Epithelial cell of alveolus of lung (primary cell): ENCODE data around the gene PLBD2. TPM values are rescaled to one million over a fixed set of nuclear protein-coding genes. Genes with fewer than 3 reads are reported as not detected.

Source experiments
- total RNA-seq: library from RNA; depleted of rRNA; stranded (reverse); fragments of >200 nt; gene quantifications from 2 replicates; pipeline ENCODE4 v1.2.1, GENCODE V29; 2015

The PLBD2 gene, protein sequence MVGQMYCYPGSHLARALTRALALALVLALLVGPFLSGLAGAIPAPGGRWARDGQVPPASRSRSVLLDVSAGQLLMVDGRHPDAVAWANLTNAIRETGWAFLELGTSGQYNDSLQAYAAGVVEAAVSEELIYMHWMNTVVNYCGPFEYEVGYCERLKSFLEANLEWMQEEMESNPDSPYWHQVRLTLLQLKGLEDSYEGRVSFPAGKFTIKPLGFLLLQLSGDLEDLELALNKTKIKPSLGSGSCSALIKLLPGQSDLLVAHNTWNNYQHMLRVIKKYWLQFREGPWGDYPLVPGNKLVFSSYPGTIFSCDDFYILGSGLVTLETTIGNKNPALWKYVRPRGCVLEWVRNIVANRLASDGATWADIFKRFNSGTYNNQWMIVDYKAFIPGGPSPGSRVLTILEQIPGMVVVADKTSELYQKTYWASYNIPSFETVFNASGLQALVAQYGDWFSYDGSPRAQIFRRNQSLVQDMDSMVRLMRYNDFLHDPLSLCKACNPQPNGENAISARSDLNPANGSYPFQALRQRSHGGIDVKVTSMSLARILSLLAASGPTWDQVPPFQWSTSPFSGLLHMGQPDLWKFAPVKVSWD
- 39.2 and 68.9 TPM in 2 replicates for total RNA-seq

DNA sequence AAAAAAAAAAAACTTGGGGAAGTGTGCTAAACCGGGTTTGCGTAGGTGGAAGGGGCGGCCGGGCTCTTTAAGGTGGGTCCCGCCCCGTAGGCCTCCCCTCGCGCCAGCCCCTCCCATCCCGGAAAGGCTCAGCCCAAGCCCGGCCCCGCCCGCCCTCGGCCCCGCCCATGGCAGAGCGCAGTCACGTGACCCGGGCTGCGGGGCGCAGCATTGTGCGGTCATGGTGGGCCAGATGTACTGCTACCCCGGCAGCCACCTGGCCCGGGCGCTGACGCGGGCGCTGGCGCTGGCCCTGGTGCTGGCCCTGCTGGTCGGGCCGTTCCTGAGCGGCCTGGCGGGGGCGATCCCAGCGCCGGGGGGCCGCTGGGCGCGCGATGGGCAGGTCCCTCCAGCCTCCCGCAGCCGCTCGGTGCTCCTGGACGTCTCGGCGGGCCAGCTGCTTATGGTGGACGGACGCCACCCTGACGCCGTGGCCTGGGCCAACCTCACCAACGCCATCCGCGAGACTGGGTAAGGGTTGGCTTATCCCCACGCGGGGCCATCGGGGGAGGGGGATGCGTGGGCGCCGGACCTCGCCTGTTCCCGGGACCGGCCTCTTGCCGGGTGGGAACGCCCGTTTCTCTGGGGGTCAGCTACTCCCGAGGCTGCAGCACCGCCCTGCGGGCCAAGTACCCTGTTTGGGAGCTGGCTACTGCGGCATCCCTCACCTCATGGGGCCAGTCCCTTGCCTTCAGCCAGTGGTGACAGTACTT, at the start of gene PLBD2:
Gene PLBD2 (plus strand): TSS at position 207 of the 752 bp plus-strand sequence. CDS start 14 bp downstream, at position 221.

DNA sequence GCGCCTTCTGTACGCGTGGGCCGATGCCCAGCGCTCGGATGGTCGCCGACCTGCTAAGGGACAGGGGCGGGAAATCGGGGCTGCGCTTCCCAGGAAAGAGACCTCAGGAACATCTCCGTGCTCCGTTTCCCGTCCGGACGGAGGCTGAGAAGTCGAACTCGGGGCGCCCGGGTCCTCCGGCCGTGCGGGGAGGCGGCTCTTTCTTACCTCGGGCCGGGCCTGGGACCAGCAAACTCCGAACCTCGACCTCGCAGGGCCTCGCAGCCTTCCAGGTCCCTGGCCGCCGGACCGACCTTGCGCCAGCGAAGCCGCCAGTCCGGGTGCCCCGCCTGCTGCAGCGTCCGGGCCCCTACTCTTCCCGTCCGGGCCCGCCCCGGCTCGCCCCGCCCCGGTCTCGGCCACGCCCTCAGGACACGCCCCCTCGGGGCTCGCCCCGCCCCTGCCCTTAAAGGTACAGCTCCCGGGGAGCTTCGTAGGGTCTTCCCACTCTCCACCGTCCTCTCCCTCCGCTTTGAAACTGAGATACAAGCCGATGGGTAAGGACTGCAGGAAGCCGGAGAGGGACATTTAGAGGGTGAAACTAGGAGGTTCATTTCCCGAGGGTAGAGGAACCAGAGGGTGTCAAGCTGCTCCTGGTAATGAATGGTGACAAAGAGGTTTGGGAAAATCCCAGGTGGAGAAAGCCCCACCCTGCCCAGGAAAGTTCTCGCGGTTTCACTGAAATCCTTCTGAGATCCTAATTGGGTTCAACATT, 23.4 kb upstream of the PLBD2 start, which contains the start of gene SLC8B1:
Gene SLC8B1 (minus strand): TSS at position 324 of the 754 bp plus-strand sequence. CDS start 2,231 bp downstream, outside the sequence.

DNA sequence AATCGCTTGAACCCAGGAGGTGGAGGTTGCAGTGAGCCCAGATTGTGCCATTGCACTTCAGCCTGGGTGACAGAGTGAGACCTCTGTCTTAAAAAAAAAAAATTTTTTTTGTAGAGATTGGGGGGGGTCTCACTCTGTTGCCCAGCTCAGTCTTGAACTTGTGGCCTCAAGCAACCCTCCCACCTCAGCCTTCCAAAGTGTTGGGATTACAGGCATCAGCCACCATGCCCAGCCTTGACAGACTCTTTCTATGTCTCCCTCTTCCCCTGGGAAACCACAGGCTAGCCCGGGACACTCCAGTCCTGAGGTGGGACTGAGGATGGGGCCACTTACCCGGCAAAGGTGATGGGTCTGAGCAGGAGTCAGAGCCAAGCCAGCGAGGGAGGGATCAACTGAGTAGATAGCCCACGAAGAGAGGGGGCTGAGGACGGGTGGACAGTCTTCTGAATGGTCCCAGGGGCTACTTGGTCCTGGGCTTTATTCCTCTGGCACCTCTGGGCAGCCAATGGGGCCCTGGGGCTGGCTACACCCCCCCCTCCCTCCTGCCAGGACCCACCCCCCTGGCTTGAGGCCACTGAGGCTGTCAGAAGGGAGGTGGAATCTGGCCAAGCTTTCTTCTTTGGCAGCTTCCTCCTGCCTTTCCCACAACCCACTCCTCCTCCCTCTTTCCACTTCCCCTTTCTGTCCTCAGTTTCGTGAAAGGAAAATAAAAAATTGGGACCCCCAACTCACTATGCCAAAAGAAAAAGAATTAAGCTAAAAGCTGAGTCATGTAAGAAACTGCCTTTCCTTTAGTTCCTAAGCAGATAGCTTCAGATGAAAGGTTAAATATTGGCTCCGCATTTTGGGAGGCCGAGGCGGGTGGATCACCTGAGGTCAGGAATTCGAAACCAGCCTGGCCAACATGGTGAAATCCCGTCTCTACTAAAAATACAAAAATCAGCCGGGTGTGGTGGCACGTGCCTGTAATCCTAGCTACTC, 45.3 kb downstream of the PLBD2 start, which contains the start of gene SDS:
Gene SDS (minus strand): TSS at position 453 of the 981 bp plus-strand sequence. CDS start 4,179 bp downstream, outside the sequence.

DNA sequence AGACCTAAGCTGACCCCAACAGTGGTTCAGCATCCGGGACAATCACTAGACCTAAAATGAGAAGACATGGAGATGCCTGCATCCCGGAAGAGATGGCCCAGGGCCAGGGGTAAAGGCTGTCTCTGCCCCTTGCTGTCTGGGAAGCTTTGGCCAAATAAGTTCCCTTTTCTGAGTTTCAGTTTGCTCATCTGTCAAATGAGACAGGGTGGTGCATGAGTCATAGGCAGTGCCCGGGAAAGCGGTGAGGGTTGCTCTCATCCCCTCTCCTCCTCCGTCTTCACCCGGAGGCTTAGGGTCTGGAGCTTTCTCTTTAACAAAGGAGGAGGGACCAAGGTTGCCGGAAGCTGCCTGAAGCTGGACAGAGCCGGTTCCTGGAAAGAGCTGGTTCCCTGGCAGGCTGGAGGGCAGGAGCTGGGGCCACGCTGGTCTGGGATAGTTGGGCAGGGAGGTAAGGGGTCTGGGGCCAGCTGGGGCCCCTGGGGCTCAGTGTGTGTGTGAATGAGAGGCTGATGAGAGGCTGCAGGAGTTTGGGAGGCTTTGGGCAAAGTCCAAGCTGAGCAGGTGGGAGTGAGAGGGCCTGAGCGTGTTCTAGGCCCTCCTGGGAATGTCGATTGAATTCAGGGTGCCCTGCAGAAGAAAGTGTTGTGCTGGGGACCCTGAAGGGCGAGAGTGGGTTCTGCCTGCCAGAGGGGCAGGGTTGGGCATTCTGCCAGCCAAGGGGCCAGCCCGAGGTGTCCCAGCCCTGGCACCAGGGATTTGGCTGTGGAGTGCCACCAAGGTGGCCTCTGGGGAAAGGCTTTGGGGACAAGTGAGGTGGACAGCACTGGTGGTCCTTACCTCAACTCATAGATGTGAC, 63.9 kb downstream of the PLBD2 start, which contains the start of gene SDSL:
Gene SDSL (plus strand): TSS at position 351 of the 856 bp plus-strand sequence. CDS start 5,603 bp downstream, outside the sequence.

Other genes starting within 250 kb of the PLBD2 start
- gene RASAL1, start 222.8 kb upstream of the PLBD2 start, total RNA-seq: not detected in 2 replicates
- gene CFAP73, start 208.9 kb upstream of the PLBD2 start, total RNA-seq: not detected in 2 replicates
- 42.3 and 56.8 TPM in 2 replicates for gene DDX54, start 173.1 kb upstream of the PLBD2 start, total RNA-seq
- gene RITA1, start 172.9 kb upstream of the PLBD2 start, total RNA-seq: 18.2 and 27.3 TPM in 2 replicates
- gene TPCN1, start 137.1 kb upstream of the PLBD2 start, total RNA-seq: 30.3 and 34.6 TPM in 2 replicates
- 14.7 and 17.1 TPM in 2 replicates for gene SLC8B1, start 23.5 kb upstream of the PLBD2 start, total RNA-seq
- gene SDS, start 45.3 kb downstream of the PLBD2 start, total RNA-seq: not detected in 2 replicates
- gene SDSL, start 63.8 kb downstream of the PLBD2 start, total RNA-seq: 1.8 and 7.8 TPM in 2 replicates
- not detected in 2 replicates for gene LHX5, start 113.3 kb downstream of the PLBD2 start, total RNA-seq